GM21576 (cell line): Measurements from ENCODE around the gene POC1A.
"Not testable (repeated sequence)": the region's sequence is repeated elsewhere in the genome, so short reads cannot be mapped to it uniquely, and the experiment has no call there.

ENCODE experiments used
- ATAC-seq: cut with Tn5 transposase; IDR thresholded peaks from one replicate; pipeline ENCODE4 v1.9.1; 2021; ENCODE audit warnings: mild to moderate bottlenecking, moderate library complexity; ENCODE audit not compliant: unreplicated experiment

The POC1A gene

DNA sequence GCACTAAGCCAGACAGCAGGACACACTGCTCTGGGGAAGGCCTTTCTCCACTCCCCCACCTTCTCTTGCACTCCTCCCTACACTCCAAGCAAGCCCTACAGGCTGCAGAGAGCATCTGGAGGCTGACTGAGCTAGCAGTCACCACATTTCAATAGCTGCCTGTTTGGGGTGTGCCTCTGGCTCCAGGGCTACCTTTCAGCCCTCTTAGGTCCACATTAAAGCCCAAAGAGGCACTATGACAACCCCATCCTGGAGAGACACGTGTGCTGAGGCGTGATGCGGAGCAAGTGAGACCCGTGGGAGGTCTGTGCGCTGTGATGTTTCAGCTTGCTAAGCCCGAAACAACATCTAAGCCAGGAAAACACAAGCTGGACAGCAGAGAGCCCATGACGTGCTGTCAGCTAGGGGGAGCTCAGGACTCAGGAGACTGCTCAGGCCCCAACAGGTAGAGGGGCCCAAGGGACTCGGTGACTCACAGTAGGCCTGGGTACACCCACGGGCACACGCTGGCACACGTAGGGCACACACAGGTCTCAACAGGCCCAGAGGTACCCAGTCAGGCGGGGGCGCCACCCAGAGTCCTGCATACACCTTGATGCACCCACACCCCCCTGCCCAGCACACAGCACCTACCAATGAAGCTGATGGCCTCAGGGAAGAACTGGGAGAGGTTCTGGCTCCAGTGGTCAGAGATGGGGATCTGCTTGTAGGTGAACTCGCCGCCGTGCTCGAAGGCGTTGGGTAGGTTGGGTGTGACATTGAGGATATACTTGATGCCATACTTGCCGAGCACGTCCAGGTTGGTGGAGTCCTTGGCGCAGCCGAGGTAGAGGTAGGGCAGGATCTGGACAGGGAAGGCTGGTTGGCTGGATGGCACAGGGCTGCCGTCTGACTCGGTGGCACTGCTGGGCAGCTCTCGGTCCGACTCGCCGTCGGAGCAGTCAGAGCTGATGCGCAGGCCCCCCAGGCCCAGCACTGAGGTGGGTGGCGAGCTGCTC is 100.6 kb downstream of the POC1A start:
- ATAC-seq = no peak

DNA sequence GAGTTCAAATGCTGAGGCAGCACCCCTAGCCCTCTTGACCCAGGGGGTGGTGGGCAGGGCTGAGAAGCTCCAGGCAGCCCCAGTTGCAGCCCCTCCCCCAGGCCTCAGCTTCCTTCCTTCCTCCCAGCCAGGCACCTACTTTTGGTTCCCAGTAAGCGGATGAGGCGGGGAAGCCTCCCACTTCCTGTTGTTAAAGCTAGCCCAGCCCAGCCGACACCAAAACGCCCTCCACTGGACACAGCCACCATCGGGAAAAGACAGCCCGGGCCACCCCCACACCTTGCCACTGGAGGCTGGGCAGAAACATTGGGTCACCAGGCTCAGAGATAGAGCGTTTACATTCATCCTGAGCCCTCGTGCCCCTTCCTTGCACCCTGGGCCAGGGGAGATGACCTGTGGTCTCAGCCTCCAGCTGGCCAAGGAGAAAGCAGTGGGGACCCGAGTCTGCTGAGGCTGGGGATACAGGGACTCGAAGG is 101.4 kb downstream of the POC1A start:
- ATAC-seq = no peak

DNA sequence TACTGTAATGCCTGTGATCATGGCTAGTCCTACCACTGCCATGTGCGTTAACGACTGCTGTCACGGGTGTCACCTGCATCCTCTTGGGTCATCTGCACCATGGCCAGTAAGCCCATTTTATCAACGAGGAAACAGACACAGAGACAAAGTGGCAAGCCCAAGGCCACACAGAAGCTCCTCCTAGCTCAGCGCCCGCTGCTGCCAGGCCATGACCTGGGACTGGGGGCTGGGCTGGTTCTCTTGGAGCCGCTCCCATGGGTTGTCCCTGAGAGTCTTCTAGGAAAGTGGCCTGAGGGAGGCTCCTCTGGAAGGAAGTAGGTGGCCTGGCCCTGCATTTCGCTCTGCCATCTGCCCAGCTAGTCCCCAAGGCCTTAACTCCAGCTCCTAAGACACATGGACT is 102.8 kb downstream of the POC1A start:
- no peak for ATAC-seq

DNA sequence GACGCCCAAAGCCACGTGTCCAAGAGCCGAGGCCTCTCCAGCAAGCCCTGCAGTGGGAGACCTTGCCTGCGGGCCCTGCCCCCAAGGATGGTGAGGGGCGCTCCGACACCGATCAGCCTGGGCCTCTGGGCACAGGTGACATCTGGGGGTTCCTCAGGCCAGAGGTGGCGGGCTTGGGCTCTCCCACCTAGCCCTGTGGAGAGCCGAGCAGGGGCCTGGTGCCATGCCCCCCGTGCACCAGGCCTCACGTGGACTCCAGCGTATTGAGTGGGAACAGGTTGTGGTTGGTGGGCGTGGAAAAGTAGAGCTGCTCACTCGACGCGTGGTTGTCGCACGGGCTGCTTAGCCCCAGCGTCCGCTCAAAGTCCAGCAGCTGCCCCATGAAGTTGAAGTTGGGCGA is 103.7 kb downstream of the POC1A start:
- no peak for ATAC-seq

DNA sequence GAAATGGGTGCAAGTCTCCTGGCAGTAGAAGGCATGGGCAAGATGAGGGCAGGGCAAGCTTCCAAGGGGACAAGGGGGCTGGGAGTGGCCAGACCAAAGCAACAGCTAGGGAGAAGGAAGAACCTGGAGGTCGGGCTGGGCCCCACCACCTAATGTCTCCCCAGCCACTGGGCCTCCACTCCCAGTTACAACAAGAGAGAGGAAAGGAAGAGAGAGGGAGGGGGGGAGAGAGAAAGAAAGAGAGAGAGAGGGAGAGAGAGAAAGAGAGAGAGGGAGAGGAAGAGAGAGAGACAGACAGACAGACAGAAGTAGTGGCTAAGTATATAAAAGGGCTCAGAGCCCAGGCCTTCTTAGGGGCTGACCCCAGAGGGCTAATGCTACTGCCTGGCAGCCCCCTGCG is 104.7 kb downstream of the POC1A start:
- no peak for ATAC-seq

DNA sequence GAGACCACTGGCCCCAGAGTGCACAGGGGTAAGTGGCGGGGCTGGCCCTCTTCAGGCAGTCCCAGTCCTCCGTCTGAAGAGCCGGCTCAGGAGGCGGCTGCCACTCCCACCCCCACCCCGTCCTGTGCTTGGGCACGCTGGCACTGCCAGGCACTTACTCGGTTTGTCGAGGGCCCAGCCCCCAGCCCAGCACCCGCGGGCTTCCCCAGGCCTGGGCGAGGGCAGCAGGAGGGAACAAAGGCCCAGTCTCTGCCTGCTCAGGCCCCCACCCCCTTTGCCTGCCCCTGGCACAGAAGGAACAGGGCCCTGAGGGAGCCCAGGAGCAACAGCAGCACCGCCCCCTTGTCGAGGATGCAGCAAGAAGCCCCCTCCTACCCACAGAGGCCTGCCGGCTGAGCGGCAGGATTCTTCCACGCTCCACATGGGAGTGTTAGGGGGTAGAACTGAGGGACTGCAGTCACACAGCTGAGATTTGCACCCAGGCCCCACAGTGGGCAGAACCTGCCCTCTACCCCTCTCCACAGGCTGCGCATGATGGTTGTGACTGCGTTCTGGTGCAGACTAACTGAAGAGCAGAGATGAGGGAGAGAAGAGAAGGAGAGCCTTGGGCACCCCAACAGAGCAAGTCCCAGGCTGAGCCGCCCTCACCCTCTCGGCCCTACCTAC is 106.8 kb downstream of the POC1A start:
- no peak for ATAC-seq

DNA sequence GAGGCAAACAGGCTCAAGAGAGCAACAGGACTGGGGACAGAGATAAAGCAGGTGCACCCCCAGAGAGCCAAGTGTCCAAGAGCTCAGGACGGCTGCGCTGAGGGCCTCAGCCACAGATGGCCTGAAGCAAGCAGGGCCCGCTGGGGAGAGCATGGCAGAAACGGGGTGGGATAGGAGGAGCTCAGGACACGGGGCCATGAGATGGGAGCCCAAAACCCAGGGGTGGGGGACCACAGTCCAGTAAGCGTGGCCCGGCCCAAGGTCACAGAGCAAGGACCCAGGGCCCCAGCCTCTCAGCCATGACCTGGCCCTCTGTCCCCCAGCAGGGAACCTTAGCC is 107.4 kb downstream of the POC1A start:
- ATAC-seq = no peak

DNA sequence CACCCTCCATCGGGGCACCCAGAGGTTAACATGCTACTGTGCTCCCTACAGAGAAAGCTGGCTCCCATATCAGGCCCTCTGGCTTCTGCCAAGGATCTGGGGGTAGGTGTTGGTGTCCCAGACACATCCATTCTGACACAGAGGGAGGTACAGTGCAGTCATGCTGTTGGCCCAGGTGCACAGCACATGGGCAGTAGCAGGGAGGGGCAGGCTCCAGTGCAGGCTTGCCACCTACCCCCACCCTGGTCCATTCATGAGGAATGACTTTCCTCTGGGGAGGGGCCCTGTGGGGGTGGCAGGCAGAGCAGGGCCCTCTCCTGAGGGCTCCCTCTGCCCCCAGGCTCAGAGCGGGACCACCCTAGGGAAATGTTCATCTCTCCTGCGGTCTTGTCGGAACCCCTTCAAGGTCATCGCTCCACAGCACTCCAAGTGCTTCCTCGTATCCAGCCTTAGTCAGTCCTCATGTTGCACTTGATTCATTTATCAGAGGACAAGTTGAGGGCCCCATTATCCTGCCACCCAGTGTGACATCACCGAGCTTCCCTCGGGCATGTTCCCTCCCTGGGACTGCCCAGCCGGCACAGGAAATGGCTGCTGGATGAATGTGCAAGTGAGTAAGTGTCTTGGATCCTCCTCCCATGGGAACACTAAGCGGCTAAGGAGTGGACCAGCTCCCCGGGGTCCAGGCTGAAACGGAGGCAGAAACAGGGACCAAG is 107.9 kb downstream of the POC1A start:
- no peak for ATAC-seq

DNA sequence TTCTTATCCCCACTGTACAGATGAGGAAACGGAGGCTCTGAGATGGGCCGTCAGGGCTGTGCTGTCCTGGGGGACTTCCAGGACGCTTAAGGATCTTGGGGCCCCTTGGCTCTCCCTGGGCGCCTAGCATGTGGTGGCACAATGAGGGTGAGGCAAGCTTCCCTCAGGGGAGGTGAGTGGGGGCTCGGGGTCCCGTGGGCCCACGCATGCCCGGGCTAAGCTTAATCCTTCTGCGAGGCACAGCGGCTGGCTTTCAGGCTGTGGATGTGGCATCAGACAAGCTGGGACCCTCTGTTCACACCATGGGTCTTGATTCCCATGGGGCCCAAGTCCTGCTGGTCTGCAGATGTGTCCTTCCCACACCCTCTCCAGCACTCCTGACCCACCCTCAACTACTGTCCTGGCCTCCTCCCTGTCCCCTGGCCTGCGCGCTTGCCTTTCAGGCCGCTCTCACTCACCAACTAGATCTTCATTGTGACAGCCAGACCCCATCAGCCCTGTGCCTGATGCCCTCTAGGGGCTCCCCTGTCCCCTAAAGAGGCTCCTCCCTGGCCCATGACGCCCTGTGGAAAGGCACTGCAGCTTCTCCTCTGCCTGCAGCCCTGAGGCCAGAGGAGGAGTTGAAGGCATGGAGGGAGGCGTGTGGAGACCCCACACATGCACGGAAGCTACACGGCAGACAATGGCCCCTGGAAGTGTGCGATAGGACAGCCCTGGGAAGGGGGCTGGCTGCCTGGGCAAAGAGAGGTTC is 109.2 kb downstream of the POC1A start:
- no peak for ATAC-seq

DNA sequence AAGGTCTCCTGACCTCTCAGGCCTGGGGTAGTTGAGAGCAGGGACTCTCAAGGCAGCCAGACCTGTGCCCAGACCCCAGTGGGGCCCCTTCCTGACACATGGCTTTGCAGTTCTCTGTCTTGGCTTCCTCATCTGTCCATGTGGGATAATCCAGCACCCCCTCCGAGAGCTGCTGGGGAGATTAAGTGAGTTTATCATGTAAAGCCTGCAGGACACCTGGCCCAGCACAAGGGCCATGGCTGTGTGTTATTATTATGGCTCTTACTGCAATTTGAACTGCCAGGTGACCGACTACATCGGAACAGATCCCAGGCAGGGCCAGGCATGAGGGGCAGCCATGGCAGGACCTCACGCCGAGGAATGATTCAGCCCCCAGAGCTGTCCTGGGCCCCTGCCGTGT is 110.5 kb downstream of the POC1A start:
- ATAC-seq = no peak

DNA sequence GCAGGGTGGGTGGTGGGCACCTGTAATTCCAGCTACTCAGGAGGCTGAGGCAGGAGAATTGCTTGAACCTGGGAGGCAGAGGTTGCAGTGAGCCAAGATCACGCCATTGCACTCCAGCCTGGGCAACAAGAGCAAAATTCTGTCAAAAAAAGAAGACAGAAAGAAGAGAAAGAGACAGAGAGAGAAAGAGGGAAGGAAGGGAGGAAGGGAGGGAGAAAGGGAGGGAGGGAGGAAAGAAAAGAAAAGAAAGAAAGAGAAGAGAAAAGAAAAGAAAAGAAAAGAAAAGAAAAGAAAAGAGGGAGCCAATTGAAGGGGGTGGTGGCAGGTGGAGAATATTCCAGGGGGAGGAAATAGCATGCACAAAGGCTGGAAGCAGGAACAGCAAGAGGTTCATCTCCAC is 111.2 kb downstream of the POC1A start:
- not testable (repeated sequence) for ATAC-seq

DNA sequence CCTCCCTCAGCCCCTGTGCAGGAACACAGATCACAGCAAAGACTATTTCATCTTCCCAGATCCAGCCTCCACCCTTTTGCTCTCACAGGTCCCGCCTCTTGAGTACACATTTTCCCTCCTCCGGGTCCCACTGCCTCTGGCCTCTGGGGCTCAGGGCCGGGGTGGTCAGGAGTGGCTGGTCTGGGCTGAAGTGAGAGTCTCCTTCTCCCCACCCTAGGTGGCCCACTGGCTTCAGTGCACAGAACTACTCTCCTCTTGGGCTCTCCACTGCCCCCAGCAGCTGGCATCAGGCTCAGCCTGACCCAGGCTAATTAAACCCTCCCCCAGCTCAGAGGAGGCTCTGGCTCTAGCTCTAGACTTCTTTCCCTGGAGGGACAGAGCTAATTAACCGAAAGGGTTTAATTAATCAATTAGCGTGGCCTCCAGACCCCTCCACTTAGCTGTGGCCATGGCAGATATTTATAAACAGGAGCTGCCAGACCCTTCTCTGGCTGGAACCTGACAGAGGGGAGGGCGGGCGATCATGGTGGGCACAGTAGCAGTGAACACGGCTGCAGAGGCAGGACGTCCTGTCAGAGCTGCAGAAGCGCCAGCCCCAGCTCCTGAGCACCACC is 113.0 kb downstream of the POC1A start:
- no peak for ATAC-seq

DNA sequence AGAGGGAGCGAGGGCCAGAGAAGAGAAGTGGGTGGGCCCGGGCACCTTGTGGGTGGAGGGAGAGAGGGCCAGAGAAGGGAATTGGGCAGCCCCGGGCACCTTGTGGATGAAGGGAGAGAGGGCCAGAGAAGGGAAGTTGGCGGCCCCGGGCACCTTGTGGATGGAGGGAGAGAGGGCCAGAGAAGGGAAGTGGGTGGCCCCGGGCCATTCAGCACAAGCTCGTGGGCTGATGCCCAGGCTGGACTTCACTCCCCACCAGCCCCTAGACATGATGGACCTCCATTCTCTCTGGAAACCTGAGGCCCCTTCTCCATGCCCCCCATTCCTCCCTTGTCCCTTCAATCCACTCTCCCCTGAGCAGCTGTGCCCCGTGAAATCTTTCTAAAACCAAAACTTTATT is 113.6 kb downstream of the POC1A start:
- no peak for ATAC-seq

DNA sequence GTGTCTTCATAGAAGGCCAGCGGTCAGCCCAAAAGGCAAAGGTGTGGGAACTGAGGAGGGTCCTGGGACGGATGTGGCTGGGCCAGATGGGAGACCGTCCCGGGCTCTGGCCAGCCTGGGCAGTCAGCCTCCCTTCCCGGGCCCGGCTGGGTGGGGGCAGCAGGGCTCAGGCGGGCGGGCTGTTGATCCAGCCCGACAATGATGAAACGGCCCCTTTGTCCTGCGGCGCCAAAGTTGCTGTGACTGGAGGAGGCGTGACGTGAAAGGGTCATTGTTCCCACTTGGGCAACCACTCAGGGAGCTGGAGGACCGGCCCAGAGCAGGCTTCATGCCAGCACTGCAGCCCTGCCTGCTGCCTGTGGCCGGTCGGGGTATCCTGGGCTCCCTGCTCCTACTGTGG is 114.4 kb downstream of the POC1A start:
- ATAC-seq = no peak

DNA sequence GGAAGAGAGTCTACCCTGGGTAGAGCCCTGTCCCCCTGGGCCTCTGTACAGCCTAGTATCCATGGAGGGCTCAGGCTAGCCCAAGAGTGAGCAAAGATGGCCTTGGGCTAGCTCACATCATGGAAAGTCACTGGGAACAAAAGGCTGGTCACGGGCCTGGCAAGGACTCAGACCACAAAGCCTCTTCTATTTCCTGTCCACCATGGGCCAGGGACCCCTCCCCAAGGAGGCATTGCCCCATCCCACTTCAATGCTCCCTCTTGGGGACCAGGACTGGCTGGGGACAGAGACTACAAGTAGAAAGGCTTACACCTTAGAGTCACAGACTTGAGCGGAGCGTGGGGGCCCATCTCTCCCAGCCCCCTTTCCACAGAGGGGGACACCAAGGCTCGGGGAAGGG is 114.8 kb downstream of the POC1A start:
- ATAC-seq = no peak

DNA sequence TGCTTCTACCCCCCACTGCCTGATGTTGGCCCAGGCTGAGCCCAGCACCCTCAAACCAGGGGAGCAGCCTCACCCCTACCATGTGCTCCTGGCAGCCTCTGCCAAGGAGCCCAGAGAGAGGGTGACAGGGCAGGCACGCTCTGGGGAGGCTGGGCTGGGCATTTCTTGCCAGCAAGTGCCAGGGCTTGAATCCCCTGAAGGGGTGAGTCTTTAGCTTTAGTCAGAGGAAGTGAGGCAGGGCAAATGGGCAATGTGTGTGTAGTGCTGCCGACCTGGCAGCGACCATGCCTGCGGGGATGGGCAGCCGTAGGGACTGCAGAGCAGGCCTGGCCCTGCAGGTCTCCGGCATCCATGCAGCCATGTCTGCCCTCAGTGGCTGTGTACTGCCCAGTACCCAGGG is 116.0 kb downstream of the POC1A start:
- ATAC-seq = no peak

DNA sequence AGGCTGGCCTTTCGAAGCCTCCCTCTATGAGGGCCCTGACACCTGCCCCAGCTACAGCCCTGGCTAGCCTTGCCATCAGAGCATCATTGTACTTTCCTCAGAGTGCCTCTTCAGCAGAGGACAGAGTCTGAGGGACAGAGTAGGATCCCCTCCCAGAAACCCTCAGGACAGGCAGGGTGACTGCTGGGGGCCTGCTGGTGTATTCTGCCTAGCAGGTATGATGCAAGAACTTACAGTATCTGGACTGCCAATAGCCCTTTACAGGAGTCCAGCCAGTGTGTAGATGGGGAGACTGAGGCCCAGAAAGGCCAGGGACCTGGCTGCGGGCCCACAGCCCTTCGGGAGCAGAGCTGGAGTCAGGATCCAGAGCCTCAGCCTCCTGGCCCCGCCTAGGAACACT is 116.9 kb downstream of the POC1A start:
- no peak for ATAC-seq

DNA sequence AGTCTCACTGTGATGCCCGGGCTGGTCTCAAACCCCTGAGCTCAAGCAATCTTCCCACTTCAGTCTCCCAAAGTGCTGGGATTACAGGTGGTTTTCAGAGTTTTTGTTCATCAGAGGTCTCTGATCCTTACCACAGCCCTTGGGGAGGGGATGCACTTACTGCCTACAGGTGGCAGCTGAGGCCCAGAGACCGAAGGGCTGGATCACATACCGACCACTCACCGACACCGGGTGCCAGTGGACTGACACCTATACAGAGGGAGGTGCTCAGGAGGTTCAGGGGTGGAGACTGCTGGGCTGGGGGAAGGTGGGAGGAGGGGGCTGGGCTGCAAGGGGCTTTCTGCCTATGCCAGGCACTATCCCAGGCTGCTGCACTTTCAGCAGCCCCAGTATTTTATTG is 117.4 kb downstream of the POC1A start:
- ATAC-seq = no peak

DNA sequence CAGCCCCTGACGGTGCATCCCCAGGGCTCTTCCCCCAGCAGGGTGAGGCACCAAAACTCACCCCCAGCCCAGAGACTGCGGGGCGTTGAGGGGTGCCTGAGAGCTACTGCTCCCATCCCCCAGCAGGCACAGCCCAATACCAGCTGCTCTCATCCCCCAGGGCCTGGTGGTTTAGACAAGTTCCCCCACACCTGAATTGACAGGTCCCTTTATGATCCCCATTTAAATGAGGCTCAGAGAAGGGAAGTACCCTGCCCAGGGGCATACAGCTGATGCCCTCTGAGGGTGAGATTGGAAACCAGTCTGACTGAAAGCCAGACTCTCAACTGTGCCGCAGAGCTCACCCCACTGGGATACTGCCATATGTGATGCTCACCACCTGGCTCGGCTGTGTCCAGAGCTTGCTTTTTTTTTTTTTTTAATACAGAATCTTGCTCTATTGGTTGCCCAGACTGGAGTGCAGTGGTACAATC is 118.0 kb downstream of the POC1A start:
- peak; percentile 54 for ATAC-seq

DNA sequence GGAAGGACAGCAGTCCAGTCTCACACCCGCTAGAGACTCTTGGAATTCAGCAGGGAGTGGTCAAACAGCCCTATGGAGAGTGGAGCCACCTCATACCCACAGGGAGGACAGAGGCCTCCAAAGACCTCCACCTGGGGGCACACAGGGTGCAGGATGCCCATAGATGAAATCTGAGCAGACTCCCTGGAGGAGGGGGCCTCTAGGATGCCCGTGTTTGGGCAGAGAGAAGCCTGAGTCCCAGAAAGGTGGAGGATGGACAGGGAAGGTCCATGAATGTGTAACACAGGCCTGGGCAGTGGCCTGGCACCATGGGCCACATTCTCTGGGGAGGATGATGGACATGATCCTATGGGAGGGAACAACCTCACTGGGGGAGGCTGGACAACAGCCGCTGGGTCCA is 119.6 kb downstream of the POC1A start:
- no peak for ATAC-seq
